ENCODE results near the gene OAT.

Gene OAT

DNA sequence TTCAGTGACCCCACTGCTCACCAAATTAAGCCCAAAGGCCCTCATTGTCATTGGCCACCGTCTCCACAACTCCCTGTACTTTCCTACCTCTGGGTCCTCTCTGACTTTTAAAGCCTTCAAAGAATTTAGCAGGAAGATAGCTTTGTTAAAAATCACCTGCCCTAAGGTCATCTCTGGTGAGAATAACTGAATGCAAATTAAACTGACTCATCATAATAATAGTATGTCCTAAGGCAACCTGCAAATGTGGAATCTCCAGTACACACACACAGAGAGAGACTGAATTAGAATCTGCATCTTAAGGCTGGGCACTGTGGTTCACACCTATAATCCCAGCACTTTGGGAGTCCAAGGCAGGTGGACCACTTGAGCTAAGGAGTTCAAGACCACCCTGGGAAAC, 24.1 kb downstream of the OAT start:
- DNase-seq = no peak

DNA sequence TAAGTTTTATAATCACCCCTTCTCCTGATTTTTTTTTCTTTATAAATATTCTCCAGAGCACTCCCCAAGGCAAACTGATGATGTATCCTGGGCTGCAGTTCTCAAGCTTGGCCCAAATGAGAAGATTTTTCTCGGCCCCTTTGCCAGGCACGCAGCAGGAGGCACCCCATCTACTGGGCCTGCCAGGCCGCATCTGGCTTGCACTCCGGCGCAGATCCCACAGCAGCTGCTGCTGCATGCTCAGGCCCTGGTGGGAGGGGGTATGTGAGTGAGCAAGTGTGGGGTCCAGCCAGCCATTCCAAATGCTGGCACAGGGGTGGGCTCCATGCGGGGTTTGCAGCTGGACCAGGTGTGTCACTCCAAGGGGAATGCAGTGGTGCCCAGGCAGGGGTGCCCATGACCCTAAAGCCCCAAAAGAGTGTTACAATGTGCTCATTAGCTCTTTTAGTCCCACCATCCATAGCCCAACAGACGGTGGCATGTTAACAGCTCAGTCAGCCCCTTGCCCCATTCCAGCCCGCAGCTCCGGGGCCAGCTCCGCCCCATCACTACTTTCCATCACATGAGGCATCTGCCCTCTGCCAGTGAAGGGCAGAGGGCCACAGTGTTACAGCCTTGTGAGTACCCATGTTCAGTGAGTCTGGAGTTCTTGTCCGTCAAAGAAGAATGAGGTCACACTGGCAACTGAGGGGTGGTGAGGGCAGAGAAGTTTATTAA, 25.9 kb downstream of the OAT start:
- no peak for DNase-seq

DNA sequence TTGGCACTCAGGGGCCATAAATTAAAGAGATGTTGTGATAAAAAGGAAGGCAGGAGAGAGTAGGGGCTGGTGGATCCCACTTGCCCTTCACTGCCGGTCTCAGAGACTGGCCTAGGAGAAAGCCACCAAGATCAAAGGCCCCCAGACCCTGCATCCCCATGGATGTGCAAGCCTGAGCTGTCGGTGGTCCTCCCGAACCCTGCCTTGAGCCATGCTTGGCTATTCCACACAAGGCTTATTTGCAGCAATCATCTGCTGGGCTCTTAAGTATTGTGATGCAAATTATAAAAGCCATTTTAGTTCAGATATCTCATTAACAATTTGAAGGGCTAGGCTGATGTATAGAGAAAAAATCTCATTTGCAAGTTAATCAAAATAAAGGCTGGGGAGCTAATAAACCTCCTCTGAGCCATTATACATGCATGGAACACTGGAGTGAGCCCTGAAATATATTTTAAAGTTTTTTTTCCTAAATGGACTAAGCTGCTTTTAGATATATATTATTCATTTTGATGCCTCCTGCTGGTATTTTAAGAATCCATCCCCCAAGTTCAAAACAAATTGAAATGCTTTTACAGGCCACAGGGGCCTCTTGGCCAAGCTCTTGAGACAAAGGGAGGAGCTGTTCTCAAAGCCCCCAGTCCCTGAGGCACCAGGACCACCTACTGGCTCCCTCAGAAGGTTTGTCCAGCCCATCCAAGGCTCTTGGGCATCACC, 28.1 kb downstream of the OAT start:
- DNase-seq = no peak

DNA sequence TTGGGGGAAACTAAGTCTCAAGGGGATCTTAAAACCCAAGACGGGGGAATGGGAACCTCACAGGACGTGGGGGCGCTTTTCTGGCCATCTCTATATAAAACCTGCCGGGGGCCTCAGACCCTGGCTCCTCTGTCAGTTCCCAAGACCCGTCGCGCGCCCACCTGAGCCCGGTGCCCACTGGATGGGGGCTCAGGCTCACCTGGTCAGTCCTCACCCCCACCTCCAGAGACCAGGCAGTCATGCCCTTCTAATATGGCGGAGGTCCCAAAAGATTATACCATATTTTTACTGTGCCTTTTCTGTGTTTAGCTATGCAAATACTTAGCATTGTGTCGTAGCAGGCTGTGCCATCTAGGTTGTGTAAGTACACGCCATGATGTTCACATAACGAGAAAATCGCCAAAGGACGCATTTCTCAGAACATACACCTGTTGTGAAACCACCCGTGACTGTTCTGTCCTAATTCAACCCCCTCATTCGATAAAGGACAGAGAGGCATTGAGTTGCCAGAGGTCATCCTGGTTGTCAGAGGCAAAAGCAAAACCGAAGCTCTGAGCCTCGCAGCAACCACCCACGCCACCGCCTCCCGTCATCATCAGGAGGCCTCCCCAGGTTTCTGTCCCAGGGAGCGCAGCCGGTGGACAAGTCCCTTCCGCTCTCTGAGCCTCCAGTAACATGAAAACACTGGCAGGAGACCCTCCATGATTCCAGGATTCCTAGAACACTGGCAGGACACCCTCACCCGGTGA, 28.9 kb downstream of the OAT start:
- no peak for DNase-seq

DNA sequence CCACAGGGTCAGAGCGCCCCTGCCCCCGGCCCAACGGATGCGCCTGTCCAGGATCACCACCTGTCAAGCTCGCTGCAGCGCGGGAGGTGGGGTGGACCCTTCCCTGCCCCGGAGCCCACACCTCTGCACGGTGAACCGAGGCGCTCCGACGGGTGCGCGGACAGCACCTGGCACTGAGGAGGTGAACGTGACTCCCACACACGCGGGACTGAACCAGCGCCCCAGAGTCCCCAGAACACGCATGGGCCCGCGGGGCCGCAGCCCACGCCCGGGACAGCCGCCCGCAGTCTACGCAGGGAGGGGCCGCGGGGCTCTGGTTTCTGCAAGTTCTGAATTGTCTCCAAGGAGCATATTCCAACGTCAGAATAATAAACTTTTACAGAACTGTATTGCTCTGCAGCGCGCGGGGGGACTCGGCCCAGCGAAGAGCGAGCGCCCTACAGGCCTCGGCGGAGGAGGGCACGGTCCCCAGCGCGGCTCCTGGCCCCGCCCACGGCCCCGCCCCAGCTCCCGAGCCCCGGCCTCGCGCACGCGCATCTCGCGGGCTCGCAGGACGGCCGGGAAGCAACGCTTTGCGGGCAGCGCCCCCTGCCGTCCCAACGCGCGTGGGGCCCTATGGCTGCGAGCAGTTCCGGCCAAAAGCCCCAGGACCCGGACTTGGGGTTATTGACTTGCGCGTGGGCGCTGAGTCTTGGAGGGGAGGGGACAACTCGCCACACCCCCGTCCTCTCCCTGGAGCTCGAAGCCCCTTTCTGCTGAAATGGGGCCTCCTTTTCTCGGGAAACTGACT, 29.7 kb downstream of the OAT start:
- DNase-seq = peak; percentile 96

DNA sequence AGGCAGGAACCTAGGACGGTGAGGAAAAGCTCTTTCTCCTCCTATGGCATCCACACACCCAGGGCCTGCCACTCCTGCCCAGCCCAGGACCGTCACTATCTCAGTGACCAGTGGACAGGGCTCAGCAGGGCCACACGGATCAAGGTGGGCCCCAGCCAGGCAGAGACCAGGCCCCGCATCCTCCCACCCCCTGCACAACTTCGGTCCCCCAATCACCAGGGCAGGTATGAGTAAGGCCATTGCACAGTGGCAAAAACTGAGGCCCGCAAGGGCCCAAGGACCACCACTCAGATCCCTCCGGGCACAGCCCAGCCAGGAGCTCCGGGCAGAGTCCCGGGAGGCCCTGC, 30.3 kb downstream of the OAT start:
- DNase-seq = no peak

DNA sequence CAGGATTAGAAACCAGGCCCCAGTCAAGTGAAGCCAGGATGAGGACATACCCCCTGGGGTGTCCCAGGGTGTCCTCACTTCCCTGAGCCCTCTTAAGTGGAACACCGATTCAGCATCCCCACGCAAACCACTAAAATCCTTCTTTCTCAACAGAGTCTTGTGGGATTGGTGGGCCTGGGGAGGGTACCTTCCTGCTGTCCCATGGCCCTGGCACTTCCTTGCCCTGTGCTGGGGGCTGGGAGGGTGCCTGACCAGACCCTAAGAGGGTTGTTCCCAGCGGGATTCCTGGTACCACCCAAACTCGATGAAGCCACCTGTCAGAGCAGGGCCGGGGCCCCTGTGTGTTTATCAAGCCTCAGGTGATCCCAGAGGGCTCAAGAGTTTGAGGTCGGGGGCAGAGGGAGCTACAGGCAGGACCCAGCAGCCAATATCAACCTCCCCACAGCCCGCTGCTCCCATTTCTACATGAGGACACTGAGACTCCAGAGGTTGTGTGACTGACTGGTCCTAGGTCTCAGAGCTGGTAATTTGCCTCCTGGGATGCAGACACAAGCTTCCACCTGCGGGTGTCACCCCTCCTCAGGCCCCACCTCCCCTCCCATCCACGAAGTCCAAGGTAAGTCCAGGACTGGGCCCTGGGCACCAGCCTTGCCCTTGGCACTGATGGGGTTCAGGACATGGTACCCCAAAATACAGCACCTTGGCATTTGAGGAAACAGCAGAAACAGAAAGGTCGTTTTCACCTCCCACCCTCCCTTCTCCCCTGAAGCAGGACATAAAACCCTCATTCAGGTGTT, 31.4 kb downstream of the OAT start:
- DNase-seq = no peak

DNA sequence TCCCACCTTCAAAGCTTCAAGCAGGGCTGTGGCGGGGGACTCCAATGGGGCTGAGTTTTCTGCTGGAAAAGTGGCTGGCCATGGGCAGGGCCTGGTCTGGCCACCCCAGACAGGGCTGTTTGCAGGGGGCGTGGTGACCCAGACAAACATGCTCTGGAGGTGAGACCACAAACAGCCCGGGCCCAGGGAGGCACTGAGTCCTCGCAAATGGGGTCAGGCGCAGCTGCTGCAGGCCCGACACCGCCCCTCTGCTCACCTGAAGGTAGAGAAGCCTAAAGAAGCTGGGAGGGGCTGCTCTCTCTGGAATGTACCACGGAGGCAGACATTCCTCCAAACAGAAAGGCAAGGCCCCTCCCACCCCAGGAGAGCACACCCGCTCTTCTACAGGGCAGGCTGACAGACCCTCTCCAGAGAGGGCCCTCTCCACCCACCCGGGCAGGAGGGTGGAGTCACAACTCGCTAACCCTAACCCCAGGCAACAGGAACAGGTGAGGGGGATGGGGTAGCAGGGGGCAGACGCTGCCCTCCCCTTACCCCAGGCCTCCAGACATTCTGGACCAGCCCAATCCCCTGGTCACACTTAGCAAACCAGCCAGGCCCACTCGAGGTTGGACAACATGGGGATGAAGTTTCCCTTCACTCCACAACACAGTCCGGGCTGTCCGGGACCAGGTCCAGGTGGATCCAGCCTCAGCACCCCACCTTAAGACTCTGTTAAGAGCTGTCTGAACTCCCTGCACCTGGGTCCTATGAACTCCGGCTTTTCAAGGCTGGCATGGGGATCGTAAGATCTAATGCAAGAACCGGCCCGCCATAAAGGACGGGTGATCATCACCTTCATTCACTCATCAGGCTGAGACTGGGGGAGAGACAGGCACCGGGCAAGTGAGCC, 32.3 kb downstream of the OAT start:
- DNase-seq = no peak

DNA sequence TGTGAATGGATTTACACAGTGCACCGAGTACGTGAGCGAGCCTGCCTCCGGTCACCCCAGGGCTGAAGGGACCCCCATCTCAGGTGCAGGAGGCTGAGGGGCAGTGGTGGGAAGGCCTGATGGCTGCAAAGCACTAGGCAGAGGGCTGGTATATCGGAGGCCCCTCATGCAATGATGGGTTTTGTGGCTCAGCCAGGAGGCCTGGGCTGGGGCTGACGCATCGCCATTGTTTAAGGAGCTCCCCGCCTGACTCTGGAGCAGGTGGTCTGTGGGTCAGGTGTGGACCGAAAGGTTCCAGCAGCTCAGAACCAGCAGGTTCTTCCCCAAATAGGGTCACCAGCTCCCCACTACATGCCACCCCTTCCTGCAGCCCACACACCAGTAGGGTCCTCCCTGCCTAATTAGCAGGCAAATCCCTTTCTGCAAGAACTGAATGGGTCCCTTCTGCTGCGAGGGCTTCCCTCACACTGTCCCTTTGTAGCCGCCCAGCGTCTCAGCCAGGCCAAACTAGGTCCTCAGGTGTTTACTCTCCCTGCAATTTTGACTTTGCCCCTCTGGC, 33.0 kb downstream of the OAT start:
- DNase-seq = no peak

DNA sequence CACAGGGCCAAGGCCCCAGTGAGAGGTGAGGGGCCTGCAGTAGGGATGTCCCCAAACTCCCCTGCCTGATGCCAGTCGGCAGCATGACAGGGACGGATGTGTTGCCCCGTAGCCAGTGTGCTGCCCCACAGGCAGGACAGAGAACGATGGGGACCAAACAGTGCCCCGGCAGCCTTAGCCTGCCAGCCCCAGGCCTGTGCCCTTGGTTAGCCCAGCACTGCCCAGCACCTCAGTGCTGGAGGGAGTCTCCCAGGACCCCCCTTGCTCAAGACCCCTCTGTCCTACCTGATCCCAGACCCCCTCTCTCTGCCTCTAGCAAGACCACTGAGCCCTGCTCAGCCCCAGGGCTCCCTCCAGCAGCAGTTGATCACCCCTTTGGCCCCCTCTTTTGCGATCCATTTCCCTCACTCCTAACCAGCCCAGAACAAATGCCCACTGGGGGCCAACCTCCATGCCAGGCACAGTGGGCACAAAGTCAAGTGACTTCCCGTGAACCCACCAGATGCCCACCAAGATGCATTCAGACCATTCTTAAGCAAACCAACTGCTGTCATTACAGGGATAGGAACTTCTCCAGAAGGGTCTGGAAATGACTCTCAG, 34.0 kb downstream of the OAT start:
- DNase-seq = no peak

DNA sequence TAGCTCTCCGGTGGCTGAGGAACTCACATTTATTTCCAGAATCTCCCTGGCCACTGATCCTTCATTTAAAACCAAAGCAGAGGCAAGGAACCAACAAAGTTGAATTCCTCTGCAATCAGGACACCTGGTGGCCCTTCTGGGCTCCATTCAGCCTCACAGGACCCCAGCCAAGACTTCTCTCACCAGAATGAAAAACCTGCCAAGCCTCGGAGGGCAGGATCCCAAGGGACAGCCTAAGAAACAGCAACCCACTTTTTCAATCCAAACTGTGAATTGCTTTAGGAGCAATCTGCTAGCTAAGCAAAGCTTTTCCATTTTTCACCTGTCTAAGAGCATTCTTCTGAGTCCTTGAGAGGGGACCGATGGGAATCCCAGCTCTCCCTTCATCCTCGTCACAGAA, 34.6 kb downstream of the OAT start:
- peak; percentile 32 for DNase-seq

DNA sequence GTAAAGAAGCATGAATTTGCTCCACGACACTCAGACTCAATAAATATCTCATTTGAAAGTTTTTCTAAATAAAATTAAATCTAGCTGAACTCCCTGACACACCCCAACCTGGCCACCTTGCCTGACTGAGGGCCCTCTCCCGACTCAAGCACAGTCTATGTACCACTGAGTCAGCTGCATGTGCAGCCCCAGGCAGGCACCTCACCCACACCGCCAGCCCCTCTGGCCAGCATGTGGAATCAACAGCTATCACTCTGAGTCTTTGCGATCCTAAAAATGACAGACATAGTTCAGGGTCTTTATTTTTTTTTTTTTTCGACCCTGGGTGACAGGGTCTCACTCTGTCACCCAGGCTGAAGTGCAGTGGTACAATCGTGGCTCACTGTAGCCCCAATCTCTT, 35.2 kb downstream of the OAT start:
- no peak for DNase-seq

DNA sequence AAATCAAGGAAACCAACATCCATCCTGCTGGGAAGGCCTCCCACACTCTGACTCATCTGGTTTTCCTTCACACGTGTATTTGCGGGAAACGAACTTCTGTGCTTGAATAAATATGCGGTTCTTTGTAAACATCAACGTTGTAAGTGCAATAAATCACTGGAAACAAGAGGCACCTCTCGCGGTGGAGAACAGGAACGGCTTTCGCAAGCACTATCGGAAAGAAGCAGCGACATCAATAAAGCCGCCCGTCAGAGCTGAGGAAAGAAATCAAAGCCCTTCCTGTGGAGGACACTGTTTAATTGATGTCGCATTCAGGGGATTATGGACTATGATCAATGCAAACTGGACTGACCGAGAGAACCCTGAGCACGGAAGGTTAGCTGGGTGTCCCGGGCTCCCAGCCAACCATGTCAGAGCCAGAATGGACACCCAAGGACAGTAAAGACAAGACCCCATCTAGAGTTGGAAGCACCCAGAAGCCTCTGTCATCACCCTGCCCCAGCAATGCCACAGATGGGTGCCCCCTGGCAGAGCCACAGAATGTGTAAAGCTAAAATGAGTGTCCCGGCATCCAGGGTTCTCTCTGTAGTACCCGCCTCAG, 37.6 kb downstream of the OAT start:
- DNase-seq = no peak

DNA sequence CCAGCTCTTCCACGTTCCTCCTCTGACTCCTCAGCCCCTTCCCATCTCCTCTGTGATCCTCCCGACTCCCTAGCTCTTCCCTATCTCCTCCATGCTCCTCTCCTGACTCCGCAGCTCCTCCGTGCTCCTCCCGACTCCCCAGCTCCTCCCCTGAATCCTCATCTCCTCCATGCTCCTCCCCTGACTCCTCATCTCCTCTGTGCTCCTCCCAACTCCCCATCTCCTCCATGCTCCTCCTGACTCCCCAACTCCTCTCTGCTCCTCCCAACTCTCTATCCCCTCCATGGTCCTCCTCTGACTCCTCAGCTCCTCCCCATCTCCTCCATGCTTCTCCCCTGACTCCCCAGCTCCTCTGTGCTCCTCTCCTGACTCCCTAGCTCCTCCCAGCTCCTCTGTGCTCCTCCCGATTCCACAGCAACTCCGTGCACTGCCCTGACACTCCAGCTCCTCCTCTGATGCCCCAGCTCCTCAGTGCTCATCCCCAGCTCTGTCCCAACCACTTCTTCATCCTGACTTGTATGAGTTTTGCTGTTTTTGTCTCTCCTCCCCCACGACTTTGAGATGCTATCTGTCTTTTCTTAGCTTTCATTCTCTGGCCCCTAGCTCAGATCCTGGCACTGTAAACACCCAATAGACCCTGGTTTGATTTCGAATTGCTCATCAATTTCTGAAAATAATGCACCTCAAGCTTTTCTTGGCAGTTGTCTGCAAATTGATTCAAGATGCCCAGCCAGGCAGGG, 38.3 kb downstream of the OAT start:
- no peak for DNase-seq

DNA sequence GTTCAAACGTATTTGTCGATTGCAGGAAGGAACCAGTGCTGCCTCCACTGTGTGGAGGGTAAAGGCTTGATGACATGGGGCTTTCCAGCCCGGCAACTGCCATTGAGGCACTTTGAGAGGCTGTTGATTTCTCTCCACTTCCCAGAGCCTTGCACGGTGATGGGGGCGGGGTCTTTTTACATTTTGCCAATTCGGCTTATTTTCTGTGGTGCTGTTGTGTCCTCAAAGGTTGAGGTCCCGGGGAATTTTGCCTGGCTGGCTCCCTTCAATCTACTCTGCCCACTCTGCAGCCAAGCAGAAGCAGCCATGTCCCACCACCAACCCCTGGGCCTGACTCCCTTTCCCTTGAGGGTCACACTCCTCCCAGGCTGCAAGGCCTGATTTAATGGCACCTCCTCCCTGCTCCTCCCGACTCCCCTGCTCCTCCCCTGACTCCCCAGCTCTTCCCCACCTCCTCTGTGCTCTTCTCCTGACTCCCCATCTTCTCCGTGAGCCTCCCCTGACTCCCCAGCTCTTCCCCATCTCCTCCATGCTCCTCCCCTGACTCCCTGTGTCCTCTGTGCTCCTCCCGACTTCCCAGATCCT, 39.0 kb downstream of the OAT start:
- no peak for DNase-seq

DNA sequence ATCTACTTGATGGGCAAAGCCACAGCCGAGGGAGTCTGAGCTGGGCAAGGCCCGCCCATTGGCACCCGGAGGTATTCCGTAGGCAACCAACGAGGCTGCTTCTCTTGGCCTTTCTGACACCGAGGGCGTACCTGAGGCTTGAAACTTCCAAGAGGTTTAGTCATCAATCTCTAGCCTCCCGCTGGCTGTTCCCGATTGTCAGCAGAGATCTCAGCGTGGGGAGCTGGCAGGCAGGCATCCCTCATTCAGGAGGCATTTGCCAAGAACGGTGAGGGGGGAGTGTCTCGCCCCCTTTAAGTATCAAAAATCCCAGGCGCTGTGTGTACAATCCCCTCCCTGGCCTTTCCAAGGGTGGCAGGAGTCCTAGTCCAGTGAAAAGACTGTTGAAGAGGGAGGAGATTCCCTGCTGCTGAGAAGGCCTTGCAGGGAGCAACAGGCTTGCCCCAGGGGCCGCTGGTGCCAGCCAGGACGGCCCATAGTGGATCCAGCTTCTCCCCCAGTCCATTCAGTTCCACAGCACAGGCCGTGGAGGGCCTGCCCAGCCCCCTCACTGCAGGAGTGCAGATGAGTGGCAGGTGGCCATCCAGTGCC, 39.7 kb downstream of the OAT start:
- no peak for DNase-seq

DNA sequence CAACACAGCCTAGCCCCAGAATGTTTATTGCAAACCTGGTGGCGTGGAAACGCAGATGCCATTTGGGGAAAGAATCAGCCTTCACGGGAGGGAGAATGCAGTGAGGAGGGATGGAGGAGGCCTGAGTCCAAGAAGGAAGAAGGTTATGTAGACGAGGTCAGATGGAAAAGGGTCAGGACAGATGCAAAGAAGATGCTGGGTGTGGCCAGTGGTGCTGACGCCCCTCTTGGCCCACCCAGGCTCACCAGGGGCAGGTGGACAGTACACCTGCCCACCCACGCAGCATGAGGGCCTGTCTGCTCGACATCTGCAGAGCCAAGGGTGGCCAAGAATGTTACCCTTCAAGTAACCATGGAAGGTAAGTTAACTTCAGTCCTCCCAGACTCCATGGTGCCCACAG, 40.5 kb downstream of the OAT start:
- DNase-seq = no peak

DNA sequence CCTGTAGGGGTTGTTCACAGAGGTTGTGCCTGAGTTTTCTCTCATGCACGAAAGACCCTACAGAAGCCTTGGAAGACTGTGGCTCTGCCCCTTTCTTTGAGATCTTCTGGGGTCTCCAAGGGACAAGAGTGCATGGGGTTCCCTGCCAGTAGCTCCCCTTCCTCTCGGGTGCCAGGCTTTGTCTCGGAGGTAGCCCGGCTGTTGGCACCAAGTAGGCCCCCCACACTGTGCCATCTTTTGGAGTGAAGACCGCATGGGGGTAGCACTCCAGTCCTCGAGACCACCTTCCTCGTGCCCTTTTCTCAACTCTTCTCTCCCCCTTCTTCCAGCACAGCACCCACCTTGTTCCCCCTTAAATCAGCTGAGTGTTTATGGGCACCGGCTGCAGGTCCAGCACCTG, 41.6 kb downstream of the OAT start:
- DNase-seq = no peak

DNA sequence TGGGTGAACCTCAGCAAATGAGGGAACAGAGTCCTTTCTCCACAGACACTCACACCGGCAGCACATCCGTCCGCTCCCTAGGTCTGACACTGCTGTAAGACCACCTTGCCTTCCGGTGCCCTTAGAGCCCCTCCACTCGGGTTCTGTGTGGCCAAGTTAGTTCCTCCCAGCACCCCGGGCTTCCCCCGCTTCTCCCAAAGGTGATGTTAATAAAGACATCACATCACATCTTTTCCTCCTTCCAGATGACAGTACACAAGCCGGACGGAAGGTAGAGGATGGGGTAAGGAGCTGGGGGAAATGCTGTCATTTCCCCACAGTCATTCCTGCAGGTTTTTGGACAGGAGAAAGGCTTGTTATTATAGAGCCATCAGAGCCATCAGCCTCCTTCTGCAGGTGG, 42.3 kb downstream of the OAT start:
- no peak for DNase-seq

All from eye (tissue), 1 donor.